COR-L47 (cell line): Measurements from ENCODE around the gene CCSER1.
"Not testable (repeated sequence)": the region's sequence is repeated elsewhere in the genome, so short reads cannot be mapped to it uniquely, and the experiment has no call there.

Experiments used
- DNase-seq: peaks from one replicate; lab custom pipeline; 2025; lab: John Stamatoyannopoulos, UW

CCSER1 gene

DNA sequence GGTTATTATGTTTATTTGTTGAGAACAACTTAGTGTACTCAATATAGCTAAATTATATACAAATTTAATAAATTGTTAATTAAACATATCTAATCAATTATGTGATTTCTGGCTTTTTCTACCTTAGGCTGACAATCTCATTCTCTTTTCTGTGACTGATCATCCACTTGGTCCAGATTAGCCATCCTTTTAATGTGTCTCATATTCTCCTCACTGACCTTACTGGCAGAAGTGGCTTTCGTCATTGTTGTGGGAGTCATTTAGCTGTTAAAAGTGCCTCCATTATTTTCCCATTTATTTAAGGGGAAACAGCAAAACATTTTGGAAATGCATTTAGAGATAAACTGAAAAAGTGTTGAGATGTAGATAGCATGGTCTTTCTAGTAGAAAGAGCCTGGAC lies 172.2 kb downstream of the CCSER1 start:
- no peak for DNase-seq

DNA sequence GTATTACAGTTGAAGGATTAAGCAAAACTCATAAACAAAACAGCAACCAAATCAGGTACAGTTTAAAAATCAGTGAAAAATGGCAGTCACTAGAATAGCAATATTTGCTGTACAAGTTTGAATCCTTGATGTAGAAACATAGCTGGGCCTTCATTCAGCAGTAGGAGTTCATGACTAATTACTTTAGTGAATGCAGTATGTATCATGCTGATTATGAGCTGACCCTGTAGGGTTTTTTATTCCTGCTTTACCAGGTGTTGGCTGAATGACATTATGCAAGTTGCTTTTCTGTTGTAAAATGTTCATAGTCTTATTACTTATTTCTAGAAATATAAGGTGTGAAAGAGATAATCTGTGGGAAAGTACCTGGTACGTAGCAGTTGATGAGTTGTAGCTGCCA lies 179.6 kb downstream of the CCSER1 start:
- no peak for DNase-seq

DNA sequence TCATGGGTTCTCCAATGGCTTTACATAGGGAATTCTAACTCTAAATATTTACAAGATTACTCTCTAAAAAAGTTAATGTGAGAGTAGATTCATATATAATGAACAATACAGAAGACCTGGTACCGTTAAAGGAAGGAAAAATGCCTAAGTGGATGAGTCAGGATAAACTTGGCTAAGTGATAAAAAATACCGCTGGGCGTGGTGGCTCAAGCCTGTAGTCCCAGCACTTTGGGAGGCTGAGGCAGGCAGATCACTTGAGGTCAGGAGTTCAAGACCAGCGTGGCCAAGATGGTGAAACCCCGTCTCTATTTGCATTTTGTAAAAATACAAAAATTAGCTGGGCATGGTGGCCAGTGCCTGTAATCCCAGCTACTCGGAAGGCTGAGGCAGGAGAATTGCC lies 189.9 kb downstream of the CCSER1 start:
- not testable (repeated sequence) for DNase-seq

DNA sequence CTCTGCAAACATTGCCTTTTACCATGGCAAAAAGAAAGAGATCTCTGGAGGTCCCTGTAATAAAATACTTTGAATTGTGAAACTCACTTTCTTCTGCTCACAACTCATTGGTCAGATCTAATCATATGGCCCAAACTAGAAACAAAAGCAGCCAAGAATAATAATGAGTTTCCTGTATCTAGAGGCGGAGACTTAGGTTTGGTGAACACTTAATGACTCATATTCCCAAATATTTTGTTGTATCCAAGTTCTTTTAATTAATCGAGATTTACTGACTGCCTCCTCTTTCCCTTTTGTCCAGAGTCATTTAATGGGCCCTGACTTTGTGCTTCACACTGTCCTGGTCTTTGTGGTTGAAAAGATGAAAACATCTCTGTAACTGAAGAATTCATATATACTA lies 190.6 kb downstream of the CCSER1 start:
- DNase-seq: no peak

GRCh38 chr4:90318193-90318592 lies 191.0 kb downstream of the CCSER1 start:
- no peak for DNase-seq

DNA sequence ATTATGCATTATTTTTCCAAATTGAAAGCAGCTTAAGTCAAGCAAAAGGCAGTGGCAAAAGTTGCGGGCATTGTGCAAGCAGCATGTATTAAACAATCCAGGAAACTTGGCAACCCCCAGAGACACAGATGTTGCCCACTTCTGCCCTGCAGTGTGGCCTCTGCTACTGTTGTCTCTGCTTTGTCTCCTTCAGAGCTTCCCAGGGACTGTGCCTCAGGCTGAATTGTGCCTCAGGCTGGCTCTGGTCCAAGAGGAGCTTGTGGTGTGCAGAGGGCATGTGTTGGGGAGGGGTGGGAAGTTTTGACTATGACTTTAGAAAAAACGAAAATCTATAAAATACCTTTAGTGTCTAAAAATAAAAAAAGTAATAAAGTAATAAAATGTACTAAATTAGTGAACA lies 201.4 kb downstream of the CCSER1 start:
- DNase-seq: peak; percentile 80

DNA sequence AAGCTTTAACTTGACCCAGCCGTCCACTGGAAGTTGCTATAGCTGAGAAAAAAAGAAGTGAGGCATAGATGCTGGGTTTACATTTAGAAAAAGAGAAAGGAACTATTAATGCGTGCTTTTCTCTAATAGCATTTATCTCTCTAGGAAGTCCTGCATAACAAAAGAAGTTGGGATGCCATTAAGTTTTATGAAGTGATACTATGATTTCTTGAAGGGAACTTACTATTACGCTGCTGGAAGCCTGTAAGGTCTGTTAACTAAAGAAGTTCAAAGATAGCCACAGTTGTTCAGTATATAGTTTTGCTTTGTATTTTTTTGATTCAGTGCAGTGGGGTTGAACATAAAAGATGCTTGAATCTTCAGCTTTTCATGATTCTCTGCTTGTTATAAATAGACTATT lies 203.4 kb downstream of the CCSER1 start:
- no peak for DNase-seq

- no peak for DNase-seq
Observed at GRCh38 chr4:90345549-90346215, 218.5 kb downstream of the CCSER1 start.

GRCh38 chr4:90349636-90350035 lies 222.4 kb downstream of the CCSER1 start:
- DNase-seq: no peak

- DNase-seq: peak; percentile 25
Observed at GRCh38 chr4:90357117-90357710, 230.0 kb downstream of the CCSER1 start.

DNA sequence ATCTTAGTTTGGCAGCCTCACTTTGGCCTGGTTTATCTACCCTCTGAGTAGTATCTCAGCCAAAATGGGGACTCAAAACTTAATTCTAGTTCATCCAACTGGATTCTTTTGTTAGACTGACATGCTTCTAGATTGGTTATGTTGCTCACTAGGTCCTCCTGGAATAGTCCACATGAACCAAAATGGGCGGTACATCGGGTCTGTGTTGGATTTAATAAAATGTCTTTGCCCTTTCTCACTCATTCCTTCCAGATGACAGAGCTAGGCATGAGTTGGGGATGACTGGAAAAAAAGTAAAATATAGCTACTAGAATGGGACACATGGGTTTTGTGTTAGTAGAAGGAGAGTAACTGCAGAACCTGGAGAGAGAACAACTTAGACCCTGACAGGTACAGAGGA lies 247.9 kb downstream of the CCSER1 start:
- DNase-seq: no peak

DNA sequence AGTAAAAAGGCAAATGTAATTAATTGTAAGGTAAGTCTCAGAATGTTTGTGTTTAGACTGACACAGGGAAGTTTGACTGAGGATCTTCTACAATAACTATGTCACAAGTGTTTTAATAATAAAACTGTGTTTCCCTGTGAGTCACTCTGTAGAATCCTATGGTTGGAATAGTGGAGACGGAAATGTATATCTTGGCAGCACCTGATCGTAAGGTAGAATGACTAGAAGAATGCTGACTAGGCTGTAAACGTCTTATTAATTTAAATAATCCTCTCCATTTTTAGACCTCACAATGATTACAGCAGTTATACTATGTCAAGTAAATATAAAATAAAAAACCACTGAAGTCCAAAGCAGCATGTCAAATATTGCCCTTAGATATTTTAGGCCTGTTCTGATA lies 266.0 kb downstream of the CCSER1 start:
- no peak for DNase-seq

DNA sequence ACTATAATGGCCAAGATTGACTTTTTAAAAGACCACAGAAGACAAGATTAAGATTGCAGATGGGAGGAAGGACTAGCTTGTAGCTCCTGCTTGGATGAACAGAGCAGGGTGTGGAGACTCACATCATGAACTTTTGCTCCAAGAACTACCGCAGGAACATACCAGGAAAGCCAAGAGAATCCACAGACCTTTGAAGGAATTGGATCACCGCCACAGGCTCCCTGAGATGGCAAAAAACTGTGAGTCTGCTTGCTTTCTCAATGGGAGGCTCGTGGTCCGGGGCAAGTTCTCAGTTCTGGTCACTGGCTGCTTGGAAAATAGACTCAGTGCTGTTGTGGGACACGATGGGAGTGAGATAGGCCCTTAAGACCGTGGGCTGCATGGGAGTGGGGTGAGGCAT lies 276.6 kb downstream of the CCSER1 start:
- DNase-seq: no peak

DNA sequence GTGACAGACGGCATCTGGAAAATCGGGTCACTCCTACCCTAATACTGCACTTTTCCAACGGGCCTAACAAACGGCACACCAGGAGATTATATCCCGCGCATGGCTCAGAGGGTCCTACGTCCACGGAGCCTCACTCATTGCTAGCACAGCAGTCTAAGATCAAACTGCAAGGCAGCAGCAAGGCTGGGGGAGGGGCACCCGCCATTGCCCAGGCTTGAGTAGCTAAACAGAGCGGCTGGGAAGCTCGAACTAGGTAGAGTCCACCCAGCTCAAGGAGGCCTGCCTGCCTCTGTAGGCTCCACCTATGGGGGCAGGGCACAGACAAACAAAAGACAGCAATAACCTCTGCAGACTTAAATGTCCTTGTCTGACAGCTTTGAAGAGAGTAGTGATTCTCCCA lies 280.7 kb downstream of the CCSER1 start:
- not testable (repeated sequence) for DNase-seq

- DNase-seq: not testable (repeated sequence)
Observed at GRCh38 chr4:90412786-90413185, 285.6 kb downstream of the CCSER1 start.

DNA sequence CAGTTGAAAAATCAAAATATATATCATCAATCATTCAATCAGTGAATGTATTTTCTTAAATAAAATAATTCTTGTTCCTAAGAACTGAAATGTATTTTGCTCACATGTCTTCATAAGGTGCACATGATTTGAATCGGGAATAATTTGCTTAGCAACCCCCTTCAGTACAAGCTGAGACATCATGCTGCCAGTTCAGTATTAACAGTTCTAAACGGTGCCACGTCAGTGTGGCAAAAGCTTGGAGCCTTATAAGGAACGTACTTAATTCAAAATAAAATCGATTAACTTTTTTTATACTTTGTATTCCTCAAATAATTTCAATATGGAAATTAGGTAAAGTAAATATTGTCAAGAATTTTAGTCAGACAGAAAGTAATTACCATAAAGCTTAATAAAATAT lies 287.9 kb downstream of the CCSER1 start:
- no peak for DNase-seq

GRCh38 chr4:90419124-90419711 lies 292.0 kb downstream of the CCSER1 start:
- peak; percentile 60 for DNase-seq

DNA sequence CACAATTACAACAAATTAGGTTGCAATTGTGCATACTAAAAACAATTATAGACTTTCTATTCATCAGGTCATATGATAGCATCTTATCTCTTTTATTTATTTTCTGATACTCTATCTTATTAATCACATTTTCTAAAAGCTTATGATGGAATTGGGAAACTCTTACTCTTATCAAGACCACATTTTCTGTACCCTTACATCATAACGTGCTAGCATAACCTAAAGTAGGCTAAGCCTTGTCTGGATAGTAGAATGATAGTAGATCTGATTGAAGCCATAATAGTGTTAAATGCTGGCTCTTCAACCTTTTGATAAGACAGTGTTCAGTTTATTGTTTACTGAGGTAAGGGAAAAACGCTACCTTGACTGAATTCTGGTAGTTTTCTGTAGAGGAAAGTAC lies 294.0 kb downstream of the CCSER1 start:
- no peak for DNase-seq

DNA sequence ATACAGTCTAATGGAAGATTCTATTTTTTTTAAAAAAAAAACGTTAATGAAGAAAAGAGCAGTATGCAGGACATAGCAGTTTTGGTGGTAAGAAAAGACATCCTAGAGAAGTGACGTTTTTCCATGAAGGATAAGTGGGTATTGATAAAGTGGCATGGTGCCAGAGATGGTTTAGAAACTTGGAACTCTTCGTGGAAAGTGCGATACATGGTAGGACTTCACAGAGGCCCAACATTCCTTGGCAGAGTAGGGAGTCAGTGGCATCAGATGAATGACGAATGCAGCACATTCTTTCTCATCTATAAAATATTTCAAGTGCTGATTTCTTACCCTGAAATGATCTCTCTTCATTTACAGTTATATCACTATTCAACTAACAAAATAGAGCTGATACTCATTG lies 298.7 kb downstream of the CCSER1 start:
- DNase-seq: no peak

DNA sequence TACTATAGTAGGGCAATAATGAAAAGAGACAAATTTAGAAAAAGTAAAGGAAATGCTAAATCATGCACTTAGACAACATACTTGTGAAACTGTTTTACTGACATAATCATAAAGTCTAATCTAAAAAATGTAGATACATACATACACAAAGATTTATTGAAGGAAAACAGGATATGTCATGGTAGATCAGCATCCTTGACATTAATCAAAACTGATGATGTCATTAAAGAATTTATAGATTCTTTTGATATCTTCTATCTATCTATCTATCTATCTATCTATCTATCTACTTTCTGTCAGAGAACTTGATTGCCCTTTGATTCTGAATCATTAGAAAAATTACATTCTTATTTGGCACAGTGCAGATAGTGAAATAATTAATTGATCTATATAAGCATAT lies 311.3 kb downstream of the CCSER1 start:
- no peak for DNase-seq

GRCh38 chr4:90441770-90442169 lies 314.6 kb downstream of the CCSER1 start:
- DNase-seq: no peak

GRCh38 chr4:90442619-90443018 lies 315.4 kb downstream of the CCSER1 start:
- DNase-seq: no peak

DNA sequence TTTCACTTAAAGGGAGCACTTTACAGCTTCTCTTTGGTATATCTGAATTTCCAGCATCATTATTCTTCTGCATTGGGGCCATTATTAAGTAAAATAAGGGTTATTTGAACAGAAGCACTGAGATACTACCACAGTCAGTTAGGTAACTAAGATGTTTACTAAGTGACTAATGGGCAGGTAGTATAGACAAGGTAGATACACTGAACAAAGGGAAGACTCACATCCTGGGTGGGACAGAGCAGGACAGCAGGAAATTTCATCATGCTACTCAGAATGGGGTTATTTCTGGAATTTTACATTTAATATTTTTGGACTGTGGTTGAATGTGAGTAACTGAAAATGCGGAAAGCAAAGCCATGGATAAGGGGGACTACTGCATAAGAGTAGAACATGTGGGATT lies 316.0 kb downstream of the CCSER1 start:
- no peak for DNase-seq

DNA sequence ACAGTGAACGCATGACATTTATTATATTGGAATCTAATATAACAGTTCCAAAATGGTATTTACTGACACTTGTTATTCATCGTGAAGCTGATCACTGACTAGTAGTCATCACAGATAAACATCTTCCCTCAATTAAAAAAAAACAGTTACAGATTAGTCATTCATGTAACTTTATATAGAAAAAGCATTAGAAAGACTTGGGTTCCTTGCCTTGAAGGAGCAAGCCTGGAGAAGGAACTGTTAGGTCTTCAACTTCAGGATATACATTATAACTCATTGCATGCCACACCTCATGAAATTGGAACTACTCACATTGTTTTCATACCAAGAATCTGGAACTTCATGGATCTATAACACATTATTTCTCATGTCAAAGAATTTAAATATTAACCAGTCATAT lies 317.7 kb downstream of the CCSER1 start:
- DNase-seq: no peak
